Fibroblast of lung (primary cell): ENCODE data around the gene MRPL4. TPM values are rescaled to one million over a fixed set of nuclear protein-coding genes. Genes with fewer than 3 reads are reported as not detected.

Experiments used
- DNase-seq, 2 donors: peaks; one replicate each; pipeline versions ENCODE4 v3.0.0 to v3.0.0-alpha.2; 2010; ENCODE audit warnings: low read depth in 2 of 2
- H2AFZ ChIP-seq: 2 replicates; pipeline ENCODE4 v1.5.1; 2012; ENCODE audit warnings: low read length, control low read depth, inconsistent platforms
- H3K27ac ChIP-seq: 2 replicates; pipeline ENCODE4 v1.5.1; 2011; ENCODE audit warnings: low read length, control low read depth; ENCODE audit not compliant: insufficient read depth
- H3K27me3 ChIP-seq: 2 replicates; pipeline ENCODE4 v1.5.1; 2011; ENCODE audit warnings: mild to moderate bottlenecking, low read length; ENCODE audit not compliant: control insufficient read depth, insufficient read depth
- H3K36me3 ChIP-seq: 2 replicates; pipeline ENCODE4 v1.5.1; 2011; ENCODE audit warnings: low read length; ENCODE audit not compliant: control insufficient read depth, insufficient read depth
- H3K4me1 ChIP-seq: 2 replicates; pipeline ENCODE4 v1.5.1; 2011; ENCODE audit warnings: low read length; ENCODE audit not compliant: control insufficient read depth, insufficient read depth; ENCODE audit errors: extremely low read depth
- H3K4me2 ChIP-seq: 2 replicates; pipeline ENCODE4 v1.5.1; 2011; ENCODE audit warnings: low read length, control low read depth; ENCODE audit not compliant: insufficient read depth; ENCODE audit errors: extremely low read depth
- H3K4me3 ChIP-seq, 4 experiments: fragments of 200-600 bp in 1 of 4; sonication (generic) in 1 of 4; replicated peaks in 1 of 4; 2 replicates each; pipeline ENCODE4 v1.5.1; 2011 to 2016; ENCODE audit warnings: low read length in 4 of 4, low read depth in 3 of 4, mild to moderate bottlenecking in 3 of 4, control low read depth in 2 of 4, inconsistent platforms in 1 of 4, mixed read lengths in 1 of 4; ENCODE audit not compliant: insufficient read depth in 1 of 4; ENCODE audit errors: control extremely low read depth in 1 of 4
- H3K79me2 ChIP-seq: 2 replicates; pipeline ENCODE4 v1.5.1; 2012; ENCODE audit warnings: mild to moderate bottlenecking, low read length, inconsistent platforms; ENCODE audit not compliant: control insufficient read depth, insufficient read depth
- H3K9ac ChIP-seq: 2 replicates; pipeline ENCODE4 v1.5.1; 2011; ENCODE audit warnings: mild to moderate bottlenecking, low read length, control low read depth; ENCODE audit not compliant: insufficient read depth
- H3K9me3 ChIP-seq: 2 replicates; pipeline ENCODE4 v1.5.1; 2012; ENCODE audit warnings: low read depth, low read length; ENCODE audit not compliant: control insufficient read depth, insufficient read depth
- H4K20me1 ChIP-seq: 2 replicates; pipeline ENCODE4 v1.5.1; 2011; ENCODE audit warnings: low read length; ENCODE audit not compliant: control insufficient read depth, insufficient read depth; ENCODE audit errors: extremely low read depth
- CTCF ChIP-seq, 2 donors: IDR thresholded peaks in 1 of 2; conservative IDR thresholded peaks in 1 of 2; 1 replicate in 1 of 2; 2 replicates in 1 of 2; pipeline ENCODE4 v1.5.1; 2011 to 2012; ENCODE audit warnings: low read length in 2 of 2, control low read depth in 1 of 2, inconsistent platforms in 1 of 2, low read depth in 1 of 2, mild to moderate bottlenecking in 1 of 2
- EZH2 ChIP-seq: IDR thresholded peaks from 2 replicates; pipeline ENCODE4 v1.5.1; 2012; ENCODE audit warnings: low read length, control low read depth, mild to moderate bottlenecking; ENCODE audit errors: missing control alignments
- polyA plus RNA-seq, 2 donors: library from polyadenylated mRNA; depleted of rRNA in 1 of 2; stranded (reverse) in 1 of 2; unstranded in 1 of 2; fragments of >200 nt; gene quantifications; 2 replicates each; pipeline ENCODE4 v1.2.1, GENCODE V29; 2011 to 2012; ENCODE audit warnings: missing spikeins in 1 of 2
- total RNA-seq: library from RNA; depleted of rRNA; stranded (reverse); fragments of >200 nt; gene quantifications from 2 replicates; pipeline ENCODE4 v1.2.1, GENCODE V29; 2014

MRPL4 gene
- total and polyA plus RNA-seq, 2 donors (not counting 1 experiment from before 2014, with no cell fraction given) = 17.2 to 25.7 TPM

GRCh38 chr19:10283301-10284064, 31.5 kb downstream of the MRPL4 start:
- Histone ChIP-seq H3K4me1 (no peaks in the 10 kb centered on the region), H3K79me2 (no peaks in the 10 kb centered on the region), H4K20me1 (no peaks in the 10 kb centered on the region), H3K36me3 (no peaks in the 10 kb centered on the region), H3K27ac (no peak overlapping the region), H3K9me3 (no peaks in the 10 kb centered on the region), H2AFZ (no peak overlapping the region), H3K4me3 (no peak overlapping the region), H3K4me2 (no peak overlapping the region), H3K27me3 (peaks cover 5% of the 10 kb centered on the region), H3K9ac (no peak overlapping the region)
- TF ChIP-seq EZH2 (no peak), CTCF (conservative IDR thresholded peaks at IDR 0.05 in 1 of 2, IDR thresholded peaks at IDR 0.05 in 1 of 2; ENCODE audit: low read depth in 1 of 2, low read length in 2 of 2) (no peak)
- DNase-seq = no peak

GRCh38 chr19:10284065-10284959, 32.3 kb downstream of the MRPL4 start:
- H3K27me3 ChIP-seq = peaks cover 5% of the 10 kb centered on the region
- no peak overlapping the region for H3K27ac ChIP-seq
- DNase-seq = no peak
- no peak overlapping the region for H3K4me2 ChIP-seq
- H2AFZ ChIP-seq = no peak overlapping the region
- TF ChIP-seq CTCF (conservative IDR thresholded peaks at IDR 0.05 in 1 of 2, IDR thresholded peaks at IDR 0.05 in 1 of 2; ENCODE audit: low read depth in 1 of 2, low read length in 2 of 2) (no peak), EZH2 (no peak)
- no peak overlapping the region for H3K4me3 ChIP-seq
- H3K79me2 ChIP-seq = no peaks in the 10 kb centered on the region
- H3K36me3 ChIP-seq = no peaks in the 10 kb centered on the region
- H3K4me1 ChIP-seq = no peaks in the 10 kb centered on the region
- H3K9ac ChIP-seq = no peak overlapping the region
- H3K9me3 ChIP-seq = no peaks in the 10 kb centered on the region
- H4K20me1 ChIP-seq = no peaks in the 10 kb centered on the region

GRCh38 chr19:10284960-10285278, 32.9 kb downstream of the MRPL4 start:
- H3K27ac ChIP-seq = no peak overlapping the region
- no peak overlapping the region for H2AFZ ChIP-seq
- H3K36me3 ChIP-seq = no peaks in the 10 kb centered on the region
- no peak overlapping the region for H3K9ac ChIP-seq
- H3K79me2 ChIP-seq = no peaks in the 10 kb centered on the region
- H3K4me3 ChIP-seq = no peak overlapping the region
- H3K4me1 ChIP-seq = peaks cover under 1% of the 10 kb centered on the region
- TF ChIP-seq EZH2 (no peak), CTCF (conservative IDR thresholded peaks at IDR 0.05 in 1 of 2, IDR thresholded peaks at IDR 0.05 in 1 of 2; ENCODE audit: low read depth in 1 of 2, low read length in 2 of 2) (no peak)
- no peak overlapping the region for H3K4me2 ChIP-seq
- no peak for DNase-seq
- H3K9me3 ChIP-seq = no peaks in the 10 kb centered on the region
- H4K20me1 ChIP-seq = no peaks in the 10 kb centered on the region
- peaks cover 7% of the 10 kb centered on the region for H3K27me3 ChIP-seq
